ENCODE measurements around the gene IZUMO4.

GRCh38 chr19:2056837-2057192, 39.9 kb upstream of the IZUMO4 start:
- TF ChIP-seq CTCF (IDR thresholded peaks at IDR 0.05) (no peak), POLR2A (IDR thresholded peaks at IDR 0.05) (no peak)

Data from heart left ventricle (tissue), 13 donors.